ENCODE results near the gene HMOX2.

DNA sequence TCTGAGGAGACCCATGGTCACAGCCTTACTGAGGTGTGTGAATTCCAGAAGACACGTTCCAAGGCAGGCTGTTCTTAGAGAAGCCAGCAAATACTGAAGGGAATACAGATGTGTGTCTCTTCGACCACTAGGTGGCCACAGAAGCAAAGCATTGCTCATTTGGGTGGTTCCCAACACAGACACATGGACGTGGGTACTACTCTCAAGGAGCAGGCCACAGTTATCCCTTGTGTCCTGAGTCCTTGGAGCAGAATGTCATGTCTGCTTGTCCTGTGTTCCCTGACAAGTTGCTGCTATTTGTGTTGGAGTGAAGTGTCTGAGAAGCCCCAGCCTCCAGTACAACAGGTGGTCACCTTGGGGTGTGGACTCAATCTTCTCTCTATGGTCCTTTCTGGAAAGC lies 30.3 kb downstream of the HMOX2 start:
- TF ChIP-seq, protein P1, sequence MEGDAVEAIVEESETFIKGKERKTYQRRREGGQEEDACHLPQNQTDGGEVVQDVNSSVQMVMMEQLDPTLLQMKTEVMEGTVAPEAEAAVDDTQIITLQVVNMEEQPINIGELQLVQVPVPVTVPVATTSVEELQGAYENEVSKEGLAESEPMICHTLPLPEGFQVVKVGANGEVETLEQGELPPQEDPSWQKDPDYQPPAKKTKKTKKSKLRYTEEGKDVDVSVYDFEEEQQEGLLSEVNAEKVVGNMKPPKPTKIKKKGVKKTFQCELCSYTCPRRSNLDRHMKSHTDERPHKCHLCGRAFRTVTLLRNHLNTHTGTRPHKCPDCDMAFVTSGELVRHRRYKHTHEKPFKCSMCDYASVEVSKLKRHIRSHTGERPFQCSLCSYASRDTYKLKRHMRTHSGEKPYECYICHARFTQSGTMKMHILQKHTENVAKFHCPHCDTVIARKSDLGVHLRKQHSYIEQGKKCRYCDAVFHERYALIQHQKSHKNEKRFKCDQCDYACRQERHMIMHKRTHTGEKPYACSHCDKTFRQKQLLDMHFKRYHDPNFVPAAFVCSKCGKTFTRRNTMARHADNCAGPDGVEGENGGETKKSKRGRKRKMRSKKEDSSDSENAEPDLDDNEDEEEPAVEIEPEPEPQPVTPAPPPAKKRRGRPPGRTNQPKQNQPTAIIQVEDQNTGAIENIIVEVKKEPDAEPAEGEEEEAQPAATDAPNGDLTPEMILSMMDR (IDR thresholded peaks at IDR 0.05; ENCODE audit: extremely low read depth in 1 of 2, insufficient read depth in 1 of 2, low read depth in 1 of 2, low read length in 2 of 2): peak; percentile 83 to 85
- no peak for TF ChIP-seq FOS (IDR thresholded peaks at IDR 0.05; ENCODE audit: borderline replicate concordance, insufficient read depth, low read length)
- no peak for TF ChIP-seq GATA2 (IDR thresholded peaks at IDR 0.05; ENCODE audit: insufficient read depth, insufficient read length, low read depth, low read length)
- TF ChIP-seq POLR2A (IDR thresholded peaks at IDR 0.05; ENCODE audit: low read depth, low read length): no peak
- TF ChIP-seq POLR2AphosphoS5 (IDR thresholded peaks at IDR 0.05; ENCODE audit: insufficient read depth, low read depth, low read length): no peak

Measured in endothelial cell of umbilical vein (primary cell).